Measurements from ENCODE around the gene UNC13A.

- TF ChIP-seq CTCF (IDR thresholded peaks at IDR 0.05) (no peak), EP300 (IDR thresholded peaks at IDR 0.05) (no peak)
Observed at GRCh38 chr19:17654993-17655392, 33.2 kb downstream of the UNC13A start.

Measured in suprapubic skin (tissue), 3 donors.